IMR-90 (cell line): ENCODE measurements around the gene REG1A. TPM values are rescaled to one million over a fixed set of nuclear protein-coding genes. Genes with fewer than 3 reads are reported as not detected.

Experiments
- ATAC-seq: fragments of 200-7000 bp; cut with Tn5 transposase; 2 replicates; pipeline ENCODE4 v1.9.1; 2020; ENCODE audit warnings: low read depth, mild to moderate bottlenecking, moderate library complexity
- BruUV-seq: library from RNA; stranded (reverse); fragments of 400-500 nt; replicated peaks from 2 replicates; lab custom pipeline; 2021; lab: Mats Ljungman, UMichigan
- CTCF ChIA-PET: fragments of 300-600 bp; formaldehyde crosslinking; extraction: SDS; loops from one replicate; lab custom pipeline; 2021; ENCODE audit warnings: antibody characterized with exemption; lab: Yijun Ruan, JAX
- POLR2A ChIA-PET: fragments of 300-600 bp; sonication (Branson Sonifier 250); formaldehyde crosslinking; loops from one replicate; lab custom pipeline; 2022; ENCODE audit warnings: antibody characterized with exemption; ENCODE audit not compliant: unreplicated experiment; lab: Charles Lee
- DNase-seq: peaks from one replicate; pipeline ENCODE4 v3.0.0; 2013
- H2AFZ ChIP-seq: replicated peaks from 2 replicates; pipeline ENCODE3; 2013; ENCODE audit warnings: low read length, mild to moderate bottlenecking; ENCODE audit not compliant: poor library complexity
- H2AK5ac ChIP-seq: 2 replicates; pipeline ENCODE4 v1.6.1; 2013; ENCODE audit warnings: low read depth, low read length, inconsistent platforms
- H2AK9ac ChIP-seq: replicated peaks from 2 replicates; pipeline ENCODE3; 2013; ENCODE audit warnings: mild to moderate bottlenecking, low read depth, low read length, moderate library complexity; ENCODE audit not compliant: poor library complexity
- H2BK120ac ChIP-seq: 2 replicates; pipeline ENCODE4 v1.6.1; 2013; ENCODE audit warnings: low read depth, low read length, inconsistent platforms
- H2BK15ac ChIP-seq: 3 replicates; pipeline ENCODE4 v1.6.1; 2013; ENCODE audit warnings: low read depth, low read length, inconsistent platforms
- H2BK20ac ChIP-seq: 2 replicates; pipeline ENCODE4 v1.6.1; 2013; ENCODE audit warnings: low read depth, mild to moderate bottlenecking, inconsistent platforms, low read length, moderate library complexity
- H2BK5ac ChIP-seq: 2 replicates; pipeline ENCODE4 v1.6.1; 2013; ENCODE audit warnings: mild to moderate bottlenecking, low read depth, low read length, inconsistent platforms; ENCODE audit not compliant: poor library complexity, severe bottlenecking
- H3K14ac ChIP-seq: replicated peaks from 2 replicates; pipeline ENCODE4 v1.6.1; 2013; ENCODE audit warnings: low read depth, low read length, inconsistent platforms
- H3K18ac ChIP-seq: 2 replicates; pipeline ENCODE4 v1.6.1; 2013; ENCODE audit warnings: low read depth, low read length, control low read depth
- H3K23ac ChIP-seq: 2 replicates; pipeline ENCODE4 v1.6.1; 2013; ENCODE audit warnings: low read depth, low read length, inconsistent platforms
- H3K27ac ChIP-seq: 2 replicates; pipeline ENCODE4 v1.5.1; 2013; ENCODE audit warnings: mild to moderate bottlenecking, control low read depth, low read length; ENCODE audit not compliant: insufficient read depth
- H3K27me3 ChIP-seq: 2 replicates; pipeline ENCODE4 v1.6.1; 2013; ENCODE audit warnings: low read length; ENCODE audit not compliant: control insufficient read depth, insufficient read depth
- H3K36me3 ChIP-seq: 2 replicates; pipeline ENCODE4 v1.6.1; 2013; ENCODE audit warnings: low read length, mixed read lengths; ENCODE audit not compliant: control insufficient read depth, insufficient read depth
- H3K4ac ChIP-seq: 2 replicates; pipeline ENCODE4 v1.6.1; 2013; ENCODE audit warnings: low read depth, low read length, inconsistent platforms
- H3K4me1 ChIP-seq: 2 replicates; pipeline ENCODE4 v1.6.1; 2013; ENCODE audit warnings: low read length, mixed read lengths; ENCODE audit not compliant: control insufficient read depth, insufficient read depth
- H3K4me2 ChIP-seq: 2 replicates; pipeline ENCODE4 v1.6.1; 2013; ENCODE audit warnings: low read depth, mild to moderate bottlenecking, control low read depth, low read length, moderate library complexity
- H3K4me3 ChIP-seq: 2 replicates; pipeline ENCODE4 v1.5.1; 2013; ENCODE audit warnings: low read depth, mild to moderate bottlenecking, control low read depth, low read length, moderate library complexity; ENCODE audit not compliant: insufficient read depth
- H3K56ac ChIP-seq: 2 replicates; pipeline ENCODE4 v1.6.1; 2013; ENCODE audit warnings: low read length, inconsistent platforms; ENCODE audit not compliant: insufficient read depth; ENCODE audit errors: extremely low read depth
- H3K79me1 ChIP-seq, 2 experiments: 2 replicates each; pipeline ENCODE4 v1.6.1; 2013; ENCODE audit warnings: low read length in 2 of 2, inconsistent platforms in 1 of 2, low read depth in 1 of 2
- H3K9ac ChIP-seq: 2 replicates; pipeline ENCODE4 v1.6.1; 2013; ENCODE audit warnings: low read depth, low read length, control low read depth
- H3K9me1 ChIP-seq: 2 replicates; pipeline ENCODE4 v1.6.1; 2013; ENCODE audit warnings: low read length, inconsistent platforms; ENCODE audit not compliant: insufficient read depth
- H3K9me3 ChIP-seq: 2 replicates; pipeline ENCODE4 v1.6.1; 2013; ENCODE audit warnings: low read length; ENCODE audit not compliant: control insufficient read depth, insufficient read depth
- H4K20me1 ChIP-seq: 2 replicates; pipeline ENCODE4 v1.6.1; 2013; ENCODE audit warnings: low read length, inconsistent platforms; ENCODE audit not compliant: insufficient read depth
- H4K5ac ChIP-seq: 2 replicates; pipeline ENCODE4 v1.6.1; 2013; ENCODE audit warnings: mild to moderate bottlenecking, low read depth, low read length, control low read depth
- H4K8ac ChIP-seq, 2 experiments: 2 replicates each; pipeline ENCODE4 v1.6.1; 2013; ENCODE audit warnings: low read depth in 2 of 2, low read length in 2 of 2, control low read depth in 1 of 2, inconsistent platforms in 1 of 2
- H4K91ac ChIP-seq: 2 replicates; pipeline ENCODE4 v1.6.1; 2013; ENCODE audit warnings: low read depth, low read length, inconsistent platforms; ENCODE audit not compliant: insufficient read depth
- CEBPB ChIP-seq: IDR thresholded peaks from 2 replicates; pipeline ENCODE4 v1.6.1; 2012; ENCODE audit warnings: low read depth, low read length, improper control_type of control experiment
- CHD1 ChIP-seq: IDR thresholded peaks from 2 replicates; pipeline ENCODE4 v1.6.1; 2012; ENCODE audit warnings: low read depth, low read length, improper control_type of control experiment
- MAFK ChIP-seq: IDR thresholded peaks from 2 replicates; pipeline ENCODE4 v1.6.1; 2012; ENCODE audit warnings: low read depth, low read length, improper control_type of control experiment
- MXI1 ChIP-seq: IDR thresholded peaks from 2 replicates; pipeline ENCODE4 v1.6.1; 2012; ENCODE audit warnings: low read depth, mild to moderate bottlenecking, low read length, moderate library complexity, borderline replicate concordance
- NFE2L2 ChIP-seq: fragments of 150-350 bp; IDR thresholded peaks from 2 replicates; pipeline ENCODE4 v1.6.1; 2016; ENCODE audit warnings: low read depth, mild to moderate bottlenecking, low read length
- RAD21 ChIP-seq: IDR thresholded peaks from 2 replicates; pipeline ENCODE4 v1.6.1; 2012; ENCODE audit warnings: low read length, improper control_type of control experiment
- RCOR1 ChIP-seq: IDR thresholded peaks from 2 replicates; pipeline ENCODE4 v1.6.1; 2012; ENCODE audit warnings: mild to moderate bottlenecking, low read length, improper control_type of control experiment; ENCODE audit not compliant: insufficient replicate concordance
- WGBS, 2 experiments: methylation state at CpG; one replicate each; pipeline versions ENCODE4 v1.1.5 to v1.1.7; 2013; ENCODE audit warnings: missing lambda C conversion rate in 2 of 2; ENCODE audit not compliant: insufficient read length in 1 of 2; ENCODE audit errors: extremely low coverage in 2 of 2; 5-methylcytosine and 5-hydroxymethylcytosine counted together
- dilution Hi-C: fragments of 300-500 bp; cut with HindIII; formaldehyde crosslinking; loops from one replicate; pipeline ENCODE4 v1.14.3; 2018; ENCODE audit warnings: low sequenced_read_pairs; ENCODE audit not compliant: unreplicated experiment
- in situ Hi-C: fragments of 300-500 bp; cut with MboI; formaldehyde crosslinking; loops from 3 replicates; pipeline ENCODE4 v1.14.3; 2019; ENCODE audit warnings: low sequenced_read_pairs, inconsistent platforms, mixed read lengths
- intact Hi-C: fragments of 100-400 bp; cut with micrococcal nuclease; formaldehyde crosslinking; loops from 2 replicates; pipeline ENCODE4 v1.10.0; 2022
- polyA plus RNA-seq, 3 experiments: library from polyadenylated mRNA; depleted of rRNA; stranded (reverse); fragments of >200 nt; gene quantifications; 2 replicates each; pipeline ENCODE4 v1.2.3, GENCODE V29; 2012; ENCODE audit warnings: low replicate concordance in 1 of 3
- total RNA-seq: library from RNA; depleted of rRNA; stranded (reverse); fragments of >200 nt; gene quantifications from 2 replicates; pipeline ENCODE4 v1.2.3, GENCODE V29; 2012
- TF ChIP-seq, protein P1 (sequence below): fragments of 150-350 bp; IDR thresholded peaks from 2 replicates; pipeline ENCODE4 v1.6.1; 2017; ENCODE audit warnings: mild to moderate bottlenecking, antibody characterized with exemption, low read length, low read depth

The REG1A gene
- total and polyA plus RNA-seq, 2 of the 4 experiments (the other 2 are of a cell fraction): not detected

- no peak for DNase-seq
- TF ChIP-seq RAD21 (no peak), NFE2L2 (no peak), MXI1 (no peak), RCOR1 (no peak), MAFK (no peak), CEBPB (no peak), CHD1 (no peak)
- TF ChIP-seq, protein P1, sequence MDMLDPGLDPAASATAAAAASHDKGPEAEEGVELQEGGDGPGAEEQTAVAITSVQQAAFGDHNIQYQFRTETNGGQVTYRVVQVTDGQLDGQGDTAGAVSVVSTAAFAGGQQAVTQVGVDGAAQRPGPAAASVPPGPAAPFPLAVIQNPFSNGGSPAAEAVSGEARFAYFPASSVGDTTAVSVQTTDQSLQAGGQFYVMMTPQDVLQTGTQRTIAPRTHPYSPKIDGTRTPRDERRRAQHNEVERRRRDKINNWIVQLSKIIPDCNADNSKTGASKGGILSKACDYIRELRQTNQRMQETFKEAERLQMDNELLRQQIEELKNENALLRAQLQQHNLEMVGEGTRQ: no peak
These were observed 35.7 kb upstream of the REG1A start for GRCh38 chr2:79084495-79085135.

More at GRCh38 chr2:79084495-79085135, 35.7 kb upstream of the REG1A start:
- intact Hi-C loops: no loop called here
- dilution Hi-C loops: no loop called here
- no peaks in the 10 kb centered on the region for H3K4me1 ChIP-seq
- H2BK20ac ChIP-seq: no peak overlapping the region
- no peak overlapping the region for H3K4ac ChIP-seq
- no peak overlapping the region for H3K4me2 ChIP-seq
- H4K20me1 ChIP-seq: no peaks in the 10 kb centered on the region
- H3K23ac ChIP-seq: no peak overlapping the region
- H2AFZ ChIP-seq: no peak overlapping the region
- no peak overlapping the region for H3K14ac ChIP-seq
- no peak overlapping the region for H3K56ac ChIP-seq
- no peak overlapping the region for H4K5ac ChIP-seq
- POLR2A ChIA-PET: no interaction called here
- no peak overlapping the region for H2BK120ac ChIP-seq
- H4K8ac ChIP-seq: no peak overlapping the region
- no peaks in the 10 kb centered on the region for H3K79me1 ChIP-seq
- in situ Hi-C loops: no loop called here
- no peak overlapping the region for H2AK5ac ChIP-seq
- WGBS, 2 experiments: 43% methylated on average over 1 of the region's 3 CpGs; no CpG with 5 or more reads in 1 of the 2 experiments
- peaks cover 9% of the 10 kb centered on the region for H3K9me3 ChIP-seq
- no peaks in the 10 kb centered on the region for H3K27me3 ChIP-seq
- no peak overlapping the region for H4K91ac ChIP-seq
- no peak overlapping the region for H3K9ac ChIP-seq
- H3K18ac ChIP-seq: no peak overlapping the region
- H2BK15ac ChIP-seq: no peak overlapping the region
- ATAC-seq: no peak
- no TSS peak for BruUV-seq
- no peaks in the 10 kb centered on the region for H3K36me3 ChIP-seq
- no peak overlapping the region for H3K27ac ChIP-seq
- no peak overlapping the region for H2BK5ac ChIP-seq
- CTCF ChIA-PET: no interaction called here
- H2AK9ac ChIP-seq: no peak overlapping the region
- no peak overlapping the region for H3K4me3 ChIP-seq
- H3K9me1 ChIP-seq: no peaks in the 10 kb centered on the region
